Activated CD8-positive, alpha-beta T cell treated with anti-CD3 and anti-CD28 coated beads for 36 hours (primary cell): ENCODE data around the gene RBBP8. TPM values are rescaled to one million over a fixed set of nuclear protein-coding genes. Genes with fewer than 3 reads are reported as not detected.

Source experiments
- ATAC-seq: fragments of 200-7000 bp; cut with Tn5 transposase; one replicate; pipeline ENCODE4 v1.10.0; 2021; ENCODE audit warnings: mild to moderate bottlenecking, moderate library complexity
- CTCF ChIA-PET: fragments of 350-600 bp; sonication (Branson Sonifier 250); formaldehyde crosslinking; loops from one replicate; lab custom pipeline; 2021; ENCODE audit warnings: antibody characterized with exemption; lab: Charles Lee
- POLR2A ChIA-PET: fragments of 350-600 bp; sonication (Branson Sonifier 250); formaldehyde crosslinking; loops from one replicate; lab custom pipeline; 2021; ENCODE audit warnings: antibody characterized with exemption; lab: Charles Lee
- DNase-seq: peaks from one replicate; pipeline ENCODE4 v3.0.0-alpha.2; 2020
- H3K27ac Mint-ChIP-seq: one replicate; pipeline ENCODE4 v1.8.0; 2021; ENCODE audit warnings: mild to moderate bottlenecking, mixed read lengths
- H3K27me3 Mint-ChIP-seq: one replicate; pipeline ENCODE4 v1.8.0; 2021; ENCODE audit warnings: mixed read lengths
- H3K36me3 Mint-ChIP-seq: one replicate; pipeline ENCODE4 v1.8.0; 2021; ENCODE audit warnings: low read depth, mixed read lengths
- H3K4me1 Mint-ChIP-seq: one replicate; pipeline ENCODE4 v1.8.0; 2021; ENCODE audit warnings: low read depth, mixed read lengths
- H3K4me3 Mint-ChIP-seq: one replicate; pipeline ENCODE4 v1.8.0; 2021; ENCODE audit warnings: mild to moderate bottlenecking, moderate library complexity, mixed read lengths
- H3K9me3 Mint-ChIP-seq: one replicate; pipeline ENCODE4 v1.8.0; 2021; ENCODE audit warnings: mixed read lengths
- intact Hi-C: fragments of 100-400 bp; cut with micrococcal nuclease; formaldehyde crosslinking; loops from one replicate; pipeline ENCODE4 v1.10.0; 2022
- total RNA-seq, 2 experiments: library from RNA; stranded (reverse); gene quantifications; one replicate each; pipeline ENCODE4 v1.2.3, GENCODE V29; 2021
- TF ChIP-seq, protein P1 (sequence below): fragments of 200-600 bp; IDR thresholded peaks from one replicate; pipeline ENCODE4 v1.8.0; 2022; ENCODE audit warnings: antibody characterized with exemption, mild to moderate bottlenecking

Gene RBBP8
- total RNA-seq, 2 experiments from 2014 or later = 70.9 to 81.9 TPM

DNA sequence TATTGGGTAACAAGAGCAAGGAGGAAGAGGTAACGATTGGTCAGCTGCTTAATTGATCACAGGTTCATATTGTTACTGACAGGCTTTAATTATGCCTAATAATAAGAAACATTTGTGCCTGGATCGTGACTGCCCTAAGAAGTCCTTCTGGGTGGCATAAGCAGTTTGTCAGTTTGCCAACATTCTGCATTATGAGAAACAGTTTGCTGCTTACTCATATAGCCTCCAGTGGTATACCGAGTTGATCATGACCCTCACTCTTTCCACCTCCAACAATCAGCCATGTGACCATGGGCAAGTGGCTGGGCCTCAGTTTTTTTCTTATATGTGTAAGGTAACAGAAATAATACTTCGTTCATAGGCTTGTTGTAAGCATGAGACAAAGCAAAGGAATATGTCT, 105.6 kb downstream of the RBBP8 start:
- Mint-ChIP-seq H3K27me3 (no peaks in the 10 kb centered on the region), H3K4me1 (no peaks in the 10 kb centered on the region), H3K36me3 (no peaks in the 10 kb centered on the region), H3K27ac (no peak overlapping the region), H3K4me3 (no peak overlapping the region), H3K9me3 (no peaks in the 10 kb centered on the region)
- TF ChIP-seq, protein P1, sequence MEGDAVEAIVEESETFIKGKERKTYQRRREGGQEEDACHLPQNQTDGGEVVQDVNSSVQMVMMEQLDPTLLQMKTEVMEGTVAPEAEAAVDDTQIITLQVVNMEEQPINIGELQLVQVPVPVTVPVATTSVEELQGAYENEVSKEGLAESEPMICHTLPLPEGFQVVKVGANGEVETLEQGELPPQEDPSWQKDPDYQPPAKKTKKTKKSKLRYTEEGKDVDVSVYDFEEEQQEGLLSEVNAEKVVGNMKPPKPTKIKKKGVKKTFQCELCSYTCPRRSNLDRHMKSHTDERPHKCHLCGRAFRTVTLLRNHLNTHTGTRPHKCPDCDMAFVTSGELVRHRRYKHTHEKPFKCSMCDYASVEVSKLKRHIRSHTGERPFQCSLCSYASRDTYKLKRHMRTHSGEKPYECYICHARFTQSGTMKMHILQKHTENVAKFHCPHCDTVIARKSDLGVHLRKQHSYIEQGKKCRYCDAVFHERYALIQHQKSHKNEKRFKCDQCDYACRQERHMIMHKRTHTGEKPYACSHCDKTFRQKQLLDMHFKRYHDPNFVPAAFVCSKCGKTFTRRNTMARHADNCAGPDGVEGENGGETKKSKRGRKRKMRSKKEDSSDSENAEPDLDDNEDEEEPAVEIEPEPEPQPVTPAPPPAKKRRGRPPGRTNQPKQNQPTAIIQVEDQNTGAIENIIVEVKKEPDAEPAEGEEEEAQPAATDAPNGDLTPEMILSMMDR = no peak
- ChIA-PET CTCF (no interaction called here), POLR2A (no interaction called here)
- no peak for DNase-seq
- intact Hi-C loops = loop anchor here (10.0 kb wide), 1 partner anchor 376 kb away; no protein-coding TSS in a partner anchor
- no peak for ATAC-seq

DNA sequence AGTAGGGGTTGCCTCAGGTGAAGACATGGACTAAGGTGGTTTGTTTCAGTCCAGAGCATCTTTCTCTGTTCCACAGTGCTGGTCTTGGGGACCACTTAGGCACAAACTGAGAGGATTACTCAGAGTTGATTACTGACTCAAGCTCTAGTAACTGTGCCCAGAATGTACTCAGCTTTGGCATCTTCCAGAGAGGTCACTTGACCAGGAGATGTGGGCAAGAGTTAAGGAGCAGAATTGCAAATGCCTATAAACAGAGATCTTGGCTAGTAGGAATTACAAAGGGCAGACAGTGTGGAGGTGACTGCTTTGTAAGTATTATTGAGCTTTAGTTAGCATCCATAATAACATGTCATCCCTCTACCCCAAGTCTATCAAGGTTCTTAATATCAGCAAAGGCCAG, 109.0 kb downstream of the RBBP8 start:
- Mint-ChIP-seq H3K27ac (no peak overlapping the region), H3K4me1 (no peaks in the 10 kb centered on the region), H3K4me3 (no peak overlapping the region), H3K9me3 (no peaks in the 10 kb centered on the region), H3K36me3 (no peaks in the 10 kb centered on the region), H3K27me3 (no peaks in the 10 kb centered on the region)
- intact Hi-C loops = no loop called here
- CTCF ChIA-PET = interaction anchor here (1.1 kb wide), 1 partner anchor 474 kb away, joined by 3 read pairs; no protein-coding TSS in a partner anchor
- TF ChIP-seq, protein P1 = no peak
- no peak for DNase-seq
- POLR2A ChIA-PET = no interaction called here
- ATAC-seq = no peak

DNA sequence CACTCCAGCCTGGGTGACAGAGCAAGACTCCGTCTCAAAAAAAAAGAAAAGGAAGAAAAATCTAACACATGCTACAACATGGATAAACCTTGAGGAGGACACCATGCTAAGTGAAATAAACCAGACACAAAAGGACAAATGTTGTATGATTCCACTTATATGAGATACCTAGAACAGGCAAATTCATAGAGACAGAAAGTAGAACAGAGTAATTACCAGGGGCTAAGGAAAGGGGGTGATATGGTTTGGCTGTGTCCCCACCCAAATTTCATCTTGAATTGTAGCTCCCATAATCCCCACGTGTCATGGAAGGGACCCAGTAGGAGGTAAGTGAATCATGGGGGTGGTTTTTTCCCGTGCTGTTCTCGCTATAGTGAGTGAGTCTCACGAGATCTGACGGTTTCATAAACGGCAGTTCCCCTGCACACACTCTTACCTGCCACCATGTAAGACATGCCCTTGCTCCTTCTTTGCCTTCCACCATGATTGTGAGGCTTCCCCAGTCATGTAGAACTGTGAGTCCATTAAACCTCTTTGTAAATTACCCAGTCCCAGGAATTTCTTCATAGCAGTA, 110.8 kb downstream of the RBBP8 start:
- no peaks in the 10 kb centered on the region for H3K9me3 Mint-ChIP-seq
- TF ChIP-seq, protein P1 = no peak
- no peaks in the 10 kb centered on the region for H3K36me3 Mint-ChIP-seq
- no peaks in the 10 kb centered on the region for H3K4me1 Mint-ChIP-seq
- DNase-seq = no peak
- CTCF ChIA-PET = interaction anchor here (0.7 kb wide), 1 partner anchor 13 kb away, joined by 3 read pairs; no protein-coding TSS in a partner anchor
- no peak for ATAC-seq
- H3K27ac Mint-ChIP-seq = no peak overlapping the region
- H3K4me3 Mint-ChIP-seq = no peak overlapping the region
- H3K27me3 Mint-ChIP-seq = no peaks in the 10 kb centered on the region
- intact Hi-C loops = no loop called here
- POLR2A ChIA-PET = no interaction called here

DNA sequence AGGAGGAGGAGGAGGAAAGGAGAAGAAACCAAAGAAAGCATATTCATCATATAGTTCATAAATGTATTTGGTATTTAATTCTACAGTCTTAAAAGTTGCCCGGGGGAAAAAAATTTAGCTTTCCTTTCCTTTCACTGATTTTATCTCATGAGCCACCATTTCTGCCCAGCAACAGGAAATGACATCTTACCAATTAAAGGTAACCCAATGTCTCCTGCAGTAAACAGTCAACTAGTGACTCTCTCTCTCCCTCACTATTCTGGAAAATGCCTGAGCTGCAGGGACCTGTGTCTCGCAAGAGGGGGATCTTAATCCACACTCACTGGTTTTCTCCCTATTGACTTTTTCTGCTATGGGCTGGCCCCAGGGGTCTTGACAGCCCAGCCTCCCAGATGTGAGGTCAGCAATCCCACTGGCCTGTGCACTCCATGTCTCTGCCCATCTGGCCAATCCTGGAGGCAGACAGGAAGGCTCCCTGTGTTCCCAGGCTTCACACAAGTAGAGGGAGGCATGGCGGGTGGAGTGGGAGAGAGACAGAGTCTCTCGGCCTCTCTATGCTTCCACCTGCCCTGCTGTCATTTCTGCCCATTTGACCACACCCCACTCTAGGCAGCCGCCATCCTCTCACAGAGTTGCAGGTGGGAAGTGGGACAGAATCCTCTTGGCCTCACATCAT, 116.7 kb downstream of the RBBP8 start:
- ChIA-PET POLR2A (no interaction called here), CTCF (interaction anchor here (1.1 to 1.2 kb wide), 2 partner anchors 15 to 16 kb away, joined by 3 read pairs; no protein-coding TSS in a partner anchor)
- H3K27me3 Mint-ChIP-seq = no peaks in the 10 kb centered on the region
- peak; percentile 62 for ATAC-seq
- no peaks in the 10 kb centered on the region for H3K36me3 Mint-ChIP-seq
- no peak overlapping the region for H3K4me3 Mint-ChIP-seq
- intact Hi-C loops = no loop called here
- no peaks in the 10 kb centered on the region for H3K9me3 Mint-ChIP-seq
- H3K4me1 Mint-ChIP-seq = peaks cover 11% of the 10 kb centered on the region
- no peak overlapping the region for H3K27ac Mint-ChIP-seq
- TF ChIP-seq, protein P1 = no peak
- DNase-seq = no peak

DNA sequence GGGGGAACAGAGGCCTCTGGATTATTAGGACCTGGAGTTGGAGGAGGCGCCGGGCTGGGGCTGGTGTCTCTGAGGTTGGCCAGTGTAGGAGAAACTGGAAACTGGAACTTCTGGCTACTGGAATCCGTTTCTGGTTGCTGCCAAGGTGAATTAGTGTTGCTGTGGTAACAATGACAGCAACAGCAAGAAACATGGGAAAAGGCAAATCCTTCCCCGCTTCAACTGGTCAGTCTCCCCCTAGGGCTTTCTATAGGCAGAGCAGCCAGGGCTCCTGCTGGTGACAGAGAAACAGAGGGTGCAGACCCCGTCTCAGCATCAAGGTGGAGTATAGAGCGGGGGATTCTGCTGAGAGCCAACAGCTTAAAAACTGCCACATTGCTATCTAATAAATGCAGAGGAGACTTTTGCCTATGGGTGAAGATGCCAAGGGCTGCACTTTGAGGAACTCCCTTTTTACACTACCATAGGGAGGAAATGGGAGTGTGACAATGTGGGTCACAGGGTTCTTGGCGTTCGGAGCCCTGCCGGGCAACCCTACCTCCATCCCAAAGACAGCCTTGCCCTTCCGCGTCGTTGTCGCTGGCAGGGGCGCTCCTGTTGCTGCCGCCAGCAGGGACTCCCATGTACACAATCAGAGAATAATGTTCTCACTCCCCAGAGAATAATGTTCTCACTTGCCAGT, 120.8 kb downstream of the RBBP8 start:
- ChIA-PET CTCF (no interaction called here), POLR2A (no interaction called here)
- H3K4me1 Mint-ChIP-seq = peaks cover 11% of the 10 kb centered on the region
- no peaks in the 10 kb centered on the region for H3K27me3 Mint-ChIP-seq
- TF ChIP-seq, protein P1 = no peak
- no peak overlapping the region for H3K27ac Mint-ChIP-seq
- H3K4me3 Mint-ChIP-seq = no peak overlapping the region
- intact Hi-C loops = no loop called here
- ATAC-seq (no peak), DNase-seq (no peak)
- no peaks in the 10 kb centered on the region for H3K9me3 Mint-ChIP-seq
- H3K36me3 Mint-ChIP-seq = no peaks in the 10 kb centered on the region
